ENCODE data around the gene SMPD3. TPM values are rescaled to one million over a fixed set of nuclear protein-coding genes. Genes with fewer than 3 reads are reported as not detected.
A peak's percentile ranks its signal among the peaks of the same experiment; 100 is the strongest.

Gene SMPD3
- total RNA-seq, 1 donor from 2014 or later = 0.16 TPM

- H3K36me3 ChIP-seq = no peaks in the 10 kb centered on the region
- H3K27me3 ChIP-seq (ENCODE audit: low read depth) = peaks cover 17% of the 10 kb centered on the region
- H3K4me1 ChIP-seq = no peaks in the 10 kb centered on the region
- H3K9me3 ChIP-seq (replicated peaks) = no peaks in the 10 kb centered on the region
- H3K4me3 ChIP-seq = no peak overlapping the region
- intact Hi-C loops (cut with micrococcal nuclease) = no loop called here
- no peak overlapping the region for H3K27ac ChIP-seq (replicated peaks)
- no peak for TF ChIP-seq CTCF (IDR thresholded peaks at IDR 0.05; ENCODE audit: borderline replicate concordance)
- DNase-seq = no peak
Measured at GRCh38 chr16:68400083-68400923, 48.0 kb downstream of the SMPD3 start.

DNA sequence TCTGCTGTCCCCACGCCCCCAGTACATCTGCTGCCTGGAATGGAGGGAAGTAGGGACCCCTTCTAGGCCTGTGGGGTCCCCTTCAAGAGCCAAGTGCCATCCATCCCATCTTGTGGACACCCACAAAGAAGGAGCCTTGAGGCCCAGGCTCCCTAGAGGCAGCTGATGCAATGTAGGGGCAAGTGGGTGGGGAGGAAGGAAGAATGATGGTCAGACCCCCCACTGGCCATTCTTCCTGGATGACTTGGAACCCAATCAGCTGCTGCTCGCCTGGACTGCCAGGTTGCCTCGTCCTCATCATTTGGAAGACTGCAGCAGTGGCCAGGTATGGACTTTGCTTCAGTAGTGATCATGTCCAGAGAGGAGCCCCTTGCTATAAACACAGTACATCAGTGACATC lies 48.9 kb downstream of the SMPD3 start:
- no peaks in the 10 kb centered on the region for H3K9me3 ChIP-seq (replicated peaks)
- peaks cover 17% of the 10 kb centered on the region for H3K27me3 ChIP-seq (ENCODE audit: low read depth)
- H3K4me3 ChIP-seq = no peak overlapping the region
- no peaks in the 10 kb centered on the region for H3K36me3 ChIP-seq
- H3K27ac ChIP-seq (replicated peaks) = no peak overlapping the region
- no peaks in the 10 kb centered on the region for H3K4me1 ChIP-seq
- no peak for TF ChIP-seq CTCF (IDR thresholded peaks at IDR 0.05; ENCODE audit: borderline replicate concordance)
- DNase-seq = no peak
- intact Hi-C loops (cut with micrococcal nuclease) = loop anchor here (5.0 kb wide), 1 partner anchor 113 kb away; no protein-coding TSS in a partner anchor

DNA sequence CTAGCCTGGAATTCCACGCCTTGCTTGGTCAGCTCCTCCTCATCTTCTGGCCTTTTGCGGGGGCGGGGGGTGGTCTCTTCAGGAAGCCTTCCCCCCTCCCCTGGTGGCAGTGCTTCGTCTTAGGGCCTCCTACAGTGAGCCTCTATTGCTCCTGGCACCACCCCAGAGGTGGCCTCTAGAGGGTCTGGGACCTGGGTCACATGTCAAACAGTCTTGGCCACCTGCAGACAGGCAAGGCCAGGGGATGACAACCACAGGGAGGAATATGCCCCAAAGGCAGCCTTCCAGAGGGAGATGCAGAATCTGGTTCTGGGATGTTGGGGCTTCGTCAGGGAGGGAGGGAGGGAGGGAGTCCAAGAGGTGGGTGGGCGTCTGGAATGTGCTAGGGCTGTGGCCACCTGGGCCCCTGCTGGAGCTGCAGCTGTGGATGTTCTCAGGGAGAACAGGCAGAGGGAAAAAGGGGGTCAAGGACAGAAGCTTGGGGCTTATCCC lies 50.6 kb downstream of the SMPD3 start:
- H3K4me1 ChIP-seq = no peaks in the 10 kb centered on the region
- H3K27ac ChIP-seq (replicated peaks) = no peak overlapping the region
- intact Hi-C loops (cut with micrococcal nuclease) = loop anchor here (5.0 kb wide), 1 partner anchor 115 kb away; no protein-coding TSS in a partner anchor
- peaks cover 17% of the 10 kb centered on the region for H3K27me3 ChIP-seq (ENCODE audit: low read depth)
- no peaks in the 10 kb centered on the region for H3K9me3 ChIP-seq (replicated peaks)
- H3K36me3 ChIP-seq = no peaks in the 10 kb centered on the region
- no peak for DNase-seq
- no peak for TF ChIP-seq CTCF (IDR thresholded peaks at IDR 0.05; ENCODE audit: borderline replicate concordance)
- H3K4me3 ChIP-seq = no peak overlapping the region

- Histone ChIP-seq H3K27me3 (ENCODE audit: low read depth) (peaks cover 17% of the 10 kb centered on the region), H3K9me3 (replicated peaks) (no peaks in the 10 kb centered on the region), H3K36me3 (no peaks in the 10 kb centered on the region), H3K27ac (replicated peaks) (no peak overlapping the region), H3K4me1 (no peaks in the 10 kb centered on the region), H3K4me3 (no peak overlapping the region)
- intact Hi-C loops (cut with micrococcal nuclease) = loop anchor here (5.0 kb wide), 1 partner anchor 116 kb away; no protein-coding TSS in a partner anchor
- TF ChIP-seq CTCF (IDR thresholded peaks at IDR 0.05; ENCODE audit: borderline replicate concordance) = peak; percentile 66
- DNase-seq = no peak
Measured at GRCh38 chr16:68396481-68396880, 51.8 kb downstream of the SMPD3 start.

DNA sequence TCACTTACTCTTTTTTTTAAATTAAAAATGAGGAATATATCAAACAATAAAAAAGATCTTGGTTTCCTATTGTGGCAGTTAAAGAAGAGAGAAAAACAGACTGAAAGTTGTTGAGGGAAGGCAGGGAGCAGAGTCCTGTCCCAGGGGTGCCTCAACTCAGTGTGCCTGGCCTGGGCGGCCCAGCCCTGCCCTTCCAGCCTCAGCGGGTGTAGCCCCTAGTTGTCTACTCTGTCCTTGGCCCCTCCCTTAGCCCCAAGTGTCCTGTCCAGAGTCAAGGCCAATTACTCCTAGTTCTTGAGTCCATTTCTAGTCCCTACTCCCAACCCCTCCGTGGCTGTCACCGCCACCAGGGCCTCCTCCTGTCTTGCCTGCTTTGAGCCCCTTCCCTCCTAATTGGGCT lies 52.5 kb downstream of the SMPD3 start:
- H3K9me3 ChIP-seq (replicated peaks) = no peaks in the 10 kb centered on the region
- no peak for DNase-seq
- peaks cover 17% of the 10 kb centered on the region for H3K27me3 ChIP-seq (ENCODE audit: low read depth)
- intact Hi-C loops (cut with micrococcal nuclease) = loop anchor here (5.0 kb wide), 1 partner anchor 116 kb away; no protein-coding TSS in a partner anchor
- no peaks in the 10 kb centered on the region for H3K4me1 ChIP-seq
- no peak overlapping the region for H3K4me3 ChIP-seq
- no peak overlapping the region for H3K27ac ChIP-seq (replicated peaks)
- no peaks in the 10 kb centered on the region for H3K36me3 ChIP-seq
- no peak for TF ChIP-seq CTCF (IDR thresholded peaks at IDR 0.05; ENCODE audit: borderline replicate concordance)
